B cell (primary cell): ENCODE data around the gene TRIM29.

Experiments used
- CTCF ChIP-seq: fragments of 200-600 bp; IDR thresholded peaks from one replicate; pipeline ENCODE4 v1.8.0; 2022; ENCODE audit warnings: antibody characterized with exemption, mild to moderate bottlenecking
- EZH2 ChIP-seq: IDR thresholded peaks from 2 replicates; pipeline ENCODE4 v1.6.1; 2012; ENCODE audit warnings: borderline replicate concordance, low read depth, mild to moderate bottlenecking, moderate library complexity, low read length; ENCODE audit not compliant: insufficient read depth, poor library complexity, severe bottlenecking

GRCh38 chr11:120117991-120118390 is 19.9 kb downstream of the TRIM29 start:
- TF ChIP-seq CTCF = no peak
- TF ChIP-seq EZH2 = no peak
